Thoracic aorta (tissue), 2 donors: Measurements from ENCODE around the gene ESYT2. TPM values are rescaled to one million over a fixed set of nuclear protein-coding genes. Genes with fewer than 3 reads are reported as not detected.

Experiments used
- ATAC-seq: fragments of 150-250 bp; one replicate; pipeline ENCODE4 v1.8.0; 2017; ENCODE audit warnings: low read depth; ENCODE audit not compliant: insufficient number of reproducible peaks, low FRiP score
- DNase-seq: peaks from one replicate; pipeline ENCODE4 v3.0.0-alpha.2; 2020; ENCODE audit warnings: low spot score
- H3K27ac ChIP-seq, 2 donors: fragments of 200-600 bp; sonication (generic); 1 replicate in 1 of 2; 2 replicates in 1 of 2; pipeline ENCODE4 v1.5.1; 2016; ENCODE audit warnings: mild to moderate bottlenecking in 2 of 2, moderate library complexity in 2 of 2
- H3K27me3 ChIP-seq: fragments of 200-600 bp; sonication (generic); replicated peaks from 2 replicates; pipeline ENCODE4 v1.6.0; 2016; ENCODE audit warnings: mild to moderate bottlenecking; ENCODE audit not compliant: insufficient read depth
- H3K36me3 ChIP-seq: fragments of 200-600 bp; sonication (generic); one replicate; pipeline ENCODE4 v1.5.1; 2016
- H3K4me1 ChIP-seq, 2 donors: fragments of 200-600 bp; sonication (generic); 1 replicate in 1 of 2; 2 replicates in 1 of 2; pipeline versions ENCODE4 v1.5.1 to v1.6.0; 2016; ENCODE audit warnings: low read depth in 2 of 2, mild to moderate bottlenecking in 1 of 2; ENCODE audit not compliant: control insufficient read depth in 1 of 2
- H3K4me3 ChIP-seq: fragments of 200-600 bp; sonication (generic); 2 replicates; pipeline ENCODE4 v1.5.1; 2016; ENCODE audit warnings: mild to moderate bottlenecking
- H3K9me3 ChIP-seq: fragments of 200-600 bp; sonication (generic); 2 replicates; pipeline ENCODE4 v1.5.1; 2016
- total RNA-seq, 2 donors: library from RNA; depleted of rRNA; stranded (reverse); fragments of >200 nt; gene quantifications; one replicate each; pipeline versions ENCODE4 v1.1.0 to v1.2.3, GENCODE V29; 2016
- TF ChIP-seq, protein P1 (sequence below): fragments of 200-600 bp; sonication (generic); IDR thresholded peaks from one replicate; pipeline ENCODE4 v1.5.1; 2019; ENCODE audit warnings: antibody characterized with exemption

The ESYT2 gene
- total RNA-seq, 2 donors from 2014 or later, result 196 to 218 TPM

GRCh38 chr7:158812684-158813083 lies 16.6 kb downstream of the ESYT2 start:
- TF ChIP-seq, protein P1, sequence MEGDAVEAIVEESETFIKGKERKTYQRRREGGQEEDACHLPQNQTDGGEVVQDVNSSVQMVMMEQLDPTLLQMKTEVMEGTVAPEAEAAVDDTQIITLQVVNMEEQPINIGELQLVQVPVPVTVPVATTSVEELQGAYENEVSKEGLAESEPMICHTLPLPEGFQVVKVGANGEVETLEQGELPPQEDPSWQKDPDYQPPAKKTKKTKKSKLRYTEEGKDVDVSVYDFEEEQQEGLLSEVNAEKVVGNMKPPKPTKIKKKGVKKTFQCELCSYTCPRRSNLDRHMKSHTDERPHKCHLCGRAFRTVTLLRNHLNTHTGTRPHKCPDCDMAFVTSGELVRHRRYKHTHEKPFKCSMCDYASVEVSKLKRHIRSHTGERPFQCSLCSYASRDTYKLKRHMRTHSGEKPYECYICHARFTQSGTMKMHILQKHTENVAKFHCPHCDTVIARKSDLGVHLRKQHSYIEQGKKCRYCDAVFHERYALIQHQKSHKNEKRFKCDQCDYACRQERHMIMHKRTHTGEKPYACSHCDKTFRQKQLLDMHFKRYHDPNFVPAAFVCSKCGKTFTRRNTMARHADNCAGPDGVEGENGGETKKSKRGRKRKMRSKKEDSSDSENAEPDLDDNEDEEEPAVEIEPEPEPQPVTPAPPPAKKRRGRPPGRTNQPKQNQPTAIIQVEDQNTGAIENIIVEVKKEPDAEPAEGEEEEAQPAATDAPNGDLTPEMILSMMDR, result no peak
- H3K27ac ChIP-seq, result peak overlapping the region; percentile 69 to 89
- peaks cover 5% of the 10 kb centered on the region for H3K36me3 ChIP-seq
- no peak overlapping the region for H3K4me3 ChIP-seq
- DNase-seq, result no peak
- no peak for ATAC-seq
- H3K4me1 ChIP-seq, result peaks cover 46 to 75% of the 10 kb centered on the region in 2 donors
- H3K27me3 ChIP-seq, result no peaks in the 10 kb centered on the region
- H3K9me3 ChIP-seq, result no peaks in the 10 kb centered on the region

- DNase-seq (no peak), ATAC-seq (peak; percentile 24)
- Histone ChIP-seq H3K27ac (peak overlapping the region; percentile 69 to 89), H3K4me1 (peaks cover 38 to 71% of the 10 kb centered on the region in 2 donors), H3K4me3 (peak overlapping the region; percentile 24), H3K36me3 (peaks cover 5% of the 10 kb centered on the region), H3K27me3 (no peaks in the 10 kb centered on the region), H3K9me3 (no peaks in the 10 kb centered on the region)
- TF ChIP-seq, protein P1, result no peak
Measured at GRCh38 chr7:158811894-158812293, 17.4 kb downstream of the ESYT2 start.

- TF ChIP-seq, protein P1, result no peak
- H3K27me3 ChIP-seq, result no peaks in the 10 kb centered on the region
- no peaks in the 10 kb centered on the region for H3K9me3 ChIP-seq
- H3K27ac ChIP-seq, result peak overlapping the region; percentile 69 to 89
- DNase-seq (no peak), ATAC-seq (peak; percentile 35)
- peak overlapping the region; percentile 24 for H3K4me3 ChIP-seq
- peaks cover 5% of the 10 kb centered on the region for H3K36me3 ChIP-seq
- peaks cover 36 to 67% of the 10 kb centered on the region in 2 donors for H3K4me1 ChIP-seq
Measured at GRCh38 chr7:158811461-158811860, 17.8 kb downstream of the ESYT2 start.

GRCh38 chr7:158810846-158811245 lies 18.5 kb downstream of the ESYT2 start:
- Histone ChIP-seq H3K27ac (peak overlapping the region; percentile 62 to 89), H3K27me3 (no peaks in the 10 kb centered on the region), H3K36me3 (peaks cover 5% of the 10 kb centered on the region), H3K9me3 (no peaks in the 10 kb centered on the region), H3K4me1 (peaks cover 31 to 61% of the 10 kb centered on the region in 2 donors), H3K4me3 (no peak overlapping the region)
- DNase-seq, result no peak
- TF ChIP-seq, protein P1, result no peak
- ATAC-seq, result no peak

DNA sequence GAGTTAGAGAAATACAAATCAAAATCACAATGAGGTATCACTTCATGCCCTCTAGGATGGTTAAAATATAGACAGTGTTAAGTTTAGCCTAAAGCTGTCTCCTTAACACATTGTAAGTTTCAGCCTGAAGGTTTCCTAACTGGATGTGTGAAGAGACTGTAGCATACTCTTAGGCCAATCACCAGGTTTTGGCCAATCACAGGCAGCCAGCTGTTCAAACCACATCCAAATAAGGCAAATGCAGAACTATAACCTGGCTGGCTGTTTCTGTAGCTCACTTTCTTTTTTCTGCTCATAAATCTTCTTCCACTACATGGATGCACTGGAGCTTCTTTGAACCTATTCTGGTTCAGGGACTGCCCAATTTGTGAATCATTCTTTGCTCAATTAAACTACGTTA lies 19.7 kb downstream of the ESYT2 start:
- Histone ChIP-seq H3K4me1 (peaks cover 21 to 48% of the 10 kb centered on the region in 2 donors), H3K36me3 (peaks cover 5% of the 10 kb centered on the region), H3K27ac (peak overlapping the region; percentile 22 to 40), H3K9me3 (no peaks in the 10 kb centered on the region), H3K4me3 (no peak overlapping the region), H3K27me3 (no peaks in the 10 kb centered on the region)
- DNase-seq (no peak), ATAC-seq (no peak)
- TF ChIP-seq, protein P1, result no peak
